Measurements from ENCODE around the gene KIF18B.

DNA sequence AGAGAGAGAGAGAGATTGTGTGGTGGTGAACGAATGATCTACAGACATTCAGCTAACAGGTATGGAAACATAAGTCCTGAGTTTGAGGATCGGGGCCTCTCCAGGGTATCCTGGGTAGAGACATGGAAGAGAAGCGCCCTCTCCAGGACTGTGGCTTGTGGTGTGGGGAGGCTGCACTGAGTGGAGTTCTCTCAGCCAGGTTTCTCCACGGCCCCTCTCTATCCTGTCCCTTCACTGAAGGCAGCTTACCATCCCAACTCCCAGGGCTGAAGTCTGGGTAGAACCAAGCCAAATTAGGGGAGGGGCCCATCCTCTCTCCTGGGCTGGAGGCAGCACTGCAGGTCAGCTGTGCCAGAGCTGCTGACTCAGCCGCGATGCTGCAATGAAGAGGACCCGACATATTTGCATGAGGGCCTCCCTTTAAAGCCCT is 14.4 kb upstream of the KIF18B start:
- TF ChIP-seq, protein P1, sequence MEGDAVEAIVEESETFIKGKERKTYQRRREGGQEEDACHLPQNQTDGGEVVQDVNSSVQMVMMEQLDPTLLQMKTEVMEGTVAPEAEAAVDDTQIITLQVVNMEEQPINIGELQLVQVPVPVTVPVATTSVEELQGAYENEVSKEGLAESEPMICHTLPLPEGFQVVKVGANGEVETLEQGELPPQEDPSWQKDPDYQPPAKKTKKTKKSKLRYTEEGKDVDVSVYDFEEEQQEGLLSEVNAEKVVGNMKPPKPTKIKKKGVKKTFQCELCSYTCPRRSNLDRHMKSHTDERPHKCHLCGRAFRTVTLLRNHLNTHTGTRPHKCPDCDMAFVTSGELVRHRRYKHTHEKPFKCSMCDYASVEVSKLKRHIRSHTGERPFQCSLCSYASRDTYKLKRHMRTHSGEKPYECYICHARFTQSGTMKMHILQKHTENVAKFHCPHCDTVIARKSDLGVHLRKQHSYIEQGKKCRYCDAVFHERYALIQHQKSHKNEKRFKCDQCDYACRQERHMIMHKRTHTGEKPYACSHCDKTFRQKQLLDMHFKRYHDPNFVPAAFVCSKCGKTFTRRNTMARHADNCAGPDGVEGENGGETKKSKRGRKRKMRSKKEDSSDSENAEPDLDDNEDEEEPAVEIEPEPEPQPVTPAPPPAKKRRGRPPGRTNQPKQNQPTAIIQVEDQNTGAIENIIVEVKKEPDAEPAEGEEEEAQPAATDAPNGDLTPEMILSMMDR (conservative IDR thresholded peaks at IDR 0.05 in 1 of 2, IDR thresholded peaks at IDR 0.05 in 1 of 2; ENCODE audit: low read depth in 1 of 2, low read length in 2 of 2), result peak in 1 of 2 donors; percentile 20
- TF ChIP-seq EZH2 (IDR thresholded peaks at IDR 0.05; ENCODE audit: low read length, missing control alignments), result no peak

All from fibroblast of lung (primary cell).